Left forelimb (tissue), 1 donor: ENCODE data around the gene GALNT9.
A peak's percentile ranks its signal among the peaks of the same experiment; 100 is the strongest.
"Not testable (repeated sequence)": the region's sequence is repeated elsewhere in the genome, so short reads cannot be mapped to it uniquely, and the experiment has no call there.

Experiments used
- DNase-seq: peaks from one replicate; pipeline ENCODE4 v3.0.0-alpha.2; 2018; ENCODE audit warnings: low spot score

The GALNT9 gene

DNA sequence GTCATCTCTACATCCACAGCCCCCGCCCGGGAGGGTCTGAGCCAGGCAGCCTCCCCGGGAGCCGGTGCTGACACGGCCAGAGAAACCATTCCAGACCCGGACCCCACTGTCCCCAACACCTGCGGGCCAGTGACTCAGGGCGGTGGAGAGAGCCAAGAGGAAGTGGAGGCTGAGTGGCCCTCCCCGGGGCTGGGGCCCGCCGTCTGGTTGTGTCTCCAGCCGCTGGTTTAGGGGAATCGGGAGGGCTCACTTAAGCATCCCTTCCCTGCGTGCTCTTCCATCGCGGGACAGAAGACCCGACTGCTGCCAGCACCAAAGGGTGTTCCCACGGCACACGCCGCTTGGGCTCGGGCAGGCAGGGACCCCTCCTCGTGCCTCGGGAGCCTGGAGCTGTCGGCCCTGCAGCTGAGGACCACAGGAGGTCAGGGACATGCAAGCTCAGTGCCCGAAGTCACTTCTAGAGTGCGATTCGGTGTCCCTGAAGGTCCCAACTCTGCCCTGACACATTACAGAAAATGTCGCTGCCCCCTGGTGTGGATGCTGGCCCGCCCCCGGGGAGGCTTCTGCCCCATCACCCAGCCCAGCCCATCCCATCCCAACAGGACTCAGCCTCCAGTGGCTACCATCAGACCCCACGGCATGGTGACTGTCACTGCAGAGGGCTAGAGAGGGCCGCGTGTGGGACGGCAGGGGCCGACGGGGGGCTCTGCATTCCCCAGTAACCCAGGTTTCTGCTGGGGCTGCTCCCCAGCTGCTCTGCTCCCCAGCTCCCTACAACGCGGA is 50.8 kb downstream of the GALNT9 start:
- no peak for DNase-seq

GRCh38 chr12:132277949-132278348 is 51.4 kb downstream of the GALNT9 start:
- no peak for DNase-seq

DNA sequence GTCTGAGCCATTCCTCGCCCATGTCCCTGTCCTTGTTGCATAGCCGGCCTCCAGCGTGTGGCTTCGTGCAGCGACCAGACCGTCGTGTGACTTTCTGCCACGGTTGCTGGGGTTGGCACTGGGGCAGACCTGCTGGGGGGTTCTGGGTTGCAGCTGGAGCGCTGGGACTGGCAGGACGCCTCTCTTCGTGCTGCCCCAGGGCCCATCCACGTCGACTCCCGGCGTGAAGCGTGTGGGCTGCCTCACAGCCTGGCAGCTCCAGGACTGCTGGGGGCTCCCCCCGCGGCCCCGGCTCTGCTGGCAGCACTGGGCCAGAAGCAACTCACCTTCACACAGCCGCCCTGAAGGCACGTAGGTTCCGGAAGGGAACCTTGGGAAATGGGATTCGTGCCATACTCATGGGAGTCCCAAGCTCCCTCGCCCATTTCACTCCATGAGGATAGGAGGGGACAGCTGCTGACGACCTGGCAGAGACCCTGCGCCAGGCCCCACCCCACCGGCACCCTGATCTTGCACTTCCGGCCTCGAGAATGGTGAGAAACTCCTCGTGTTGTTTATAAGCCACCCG is 51.9 kb downstream of the GALNT9 start:
- DNase-seq = no peak

GRCh38 chr12:132276827-132277373 is 52.5 kb downstream of the GALNT9 start:
- no peak for DNase-seq

DNA sequence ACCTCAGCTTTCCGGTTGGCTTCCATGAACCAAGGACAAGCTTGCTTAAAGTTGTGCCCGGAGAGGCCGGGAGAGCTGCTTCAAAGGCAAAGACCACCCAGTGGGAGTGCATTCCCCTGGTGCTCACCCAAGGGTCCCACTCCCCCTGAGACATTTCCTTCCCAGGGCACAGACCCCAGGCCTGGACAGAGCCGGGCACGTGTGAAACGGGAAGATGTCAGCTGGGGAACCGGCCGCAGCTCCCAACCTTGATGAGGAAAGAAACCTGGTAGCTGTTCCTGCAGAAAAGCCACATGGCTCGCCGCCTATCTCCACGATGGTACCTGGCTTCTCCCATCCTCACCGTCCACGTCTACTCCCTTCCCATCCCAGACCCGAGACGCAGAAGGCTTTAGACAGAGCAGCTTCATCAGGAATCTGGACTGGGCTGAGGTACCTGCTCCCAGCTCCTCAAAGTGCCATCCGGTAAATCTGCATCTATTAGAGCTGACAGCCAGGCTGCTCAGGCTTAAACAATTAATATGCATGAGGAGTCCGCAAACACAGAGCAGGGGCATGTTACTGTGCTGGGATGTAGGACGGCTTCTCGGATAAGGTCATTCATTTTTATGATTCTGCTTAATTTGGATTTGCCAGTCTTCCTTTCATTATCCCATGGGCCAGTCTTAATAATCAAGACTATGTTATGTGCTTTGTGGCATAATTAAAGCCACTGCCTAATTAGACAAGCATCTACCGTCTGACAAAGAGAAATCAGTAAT is 53.1 kb downstream of the GALNT9 start:
- DNase-seq = no peak

GRCh38 chr12:132275631-132276030 is 53.8 kb downstream of the GALNT9 start:
- DNase-seq = no peak

DNA sequence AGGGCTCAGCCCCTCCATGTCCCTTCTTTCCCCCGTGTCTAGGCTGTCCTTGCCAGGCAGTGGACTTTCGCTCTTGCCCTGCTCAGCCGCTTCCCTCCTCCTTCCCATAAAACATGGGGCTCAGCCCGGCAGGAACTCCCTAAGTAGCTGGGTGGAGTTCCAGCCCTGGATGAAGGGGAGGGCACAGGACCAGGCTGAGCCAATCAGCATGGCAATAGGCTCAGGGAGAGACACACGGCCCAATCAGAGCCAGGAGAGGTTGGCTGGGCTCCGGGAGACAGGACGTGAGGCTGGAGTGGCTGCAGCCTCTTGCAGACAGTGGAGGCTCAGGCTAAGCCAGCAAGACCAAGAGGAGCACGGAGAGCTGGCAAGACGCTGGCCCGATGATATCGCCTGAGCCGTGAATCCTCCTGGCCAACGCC is 54.3 kb downstream of the GALNT9 start:
- DNase-seq = no peak

DNA sequence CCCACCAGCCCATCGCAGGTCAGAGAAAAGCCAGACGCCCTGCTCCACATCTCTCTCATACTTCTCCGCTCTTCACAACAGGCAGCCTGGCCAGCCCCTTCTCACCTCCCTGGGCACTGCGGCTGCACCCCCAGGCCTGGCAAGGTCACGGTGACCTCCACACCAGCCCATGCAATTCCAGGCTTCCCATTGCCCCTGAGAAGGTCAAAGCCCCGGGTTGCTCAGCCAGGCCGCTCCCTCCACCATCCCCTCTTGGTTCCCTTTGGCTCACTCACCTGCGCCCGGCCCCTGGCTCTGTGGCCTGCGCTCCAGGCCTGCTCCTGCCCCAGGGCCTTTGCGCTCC is 55.4 kb downstream of the GALNT9 start:
- no peak for DNase-seq

DNA sequence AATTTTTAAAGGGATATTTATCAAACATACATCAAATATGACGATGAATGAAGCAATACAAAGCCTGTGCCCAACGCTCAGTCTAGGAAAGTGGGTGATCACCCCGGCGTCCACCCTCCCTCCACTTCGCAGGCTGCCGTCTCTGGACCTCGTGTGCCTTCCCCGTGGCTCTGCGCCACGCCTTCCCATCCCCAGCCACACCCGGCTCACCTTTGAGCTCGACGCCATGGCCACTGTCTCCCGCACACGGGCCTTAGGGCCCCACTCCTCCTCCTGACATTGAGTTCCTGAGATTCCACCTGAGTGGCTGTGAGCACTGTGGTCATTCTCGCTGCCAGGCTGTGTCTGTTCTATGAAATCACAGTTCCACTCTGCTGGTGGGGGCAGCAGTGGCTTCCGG is 56.7 kb downstream of the GALNT9 start:
- DNase-seq = no peak

DNA sequence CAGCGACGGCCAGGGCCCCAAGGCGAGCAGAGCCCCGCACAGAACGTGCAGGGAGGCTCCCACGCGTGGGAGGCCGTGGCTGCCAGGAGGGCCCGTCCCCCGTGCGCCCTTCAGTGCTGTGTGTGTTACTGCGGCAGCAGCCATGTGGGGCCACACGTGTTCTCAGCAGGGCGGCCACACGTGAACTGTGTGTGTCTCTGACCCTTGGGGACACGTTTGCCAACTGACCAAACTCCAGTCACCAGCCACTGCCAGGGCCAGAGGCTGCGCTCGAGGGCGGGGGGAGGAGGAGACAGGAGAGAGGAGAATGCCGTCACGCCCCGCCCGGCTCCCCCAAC is 57.7 kb downstream of the GALNT9 start:
- no peak for DNase-seq

DNA sequence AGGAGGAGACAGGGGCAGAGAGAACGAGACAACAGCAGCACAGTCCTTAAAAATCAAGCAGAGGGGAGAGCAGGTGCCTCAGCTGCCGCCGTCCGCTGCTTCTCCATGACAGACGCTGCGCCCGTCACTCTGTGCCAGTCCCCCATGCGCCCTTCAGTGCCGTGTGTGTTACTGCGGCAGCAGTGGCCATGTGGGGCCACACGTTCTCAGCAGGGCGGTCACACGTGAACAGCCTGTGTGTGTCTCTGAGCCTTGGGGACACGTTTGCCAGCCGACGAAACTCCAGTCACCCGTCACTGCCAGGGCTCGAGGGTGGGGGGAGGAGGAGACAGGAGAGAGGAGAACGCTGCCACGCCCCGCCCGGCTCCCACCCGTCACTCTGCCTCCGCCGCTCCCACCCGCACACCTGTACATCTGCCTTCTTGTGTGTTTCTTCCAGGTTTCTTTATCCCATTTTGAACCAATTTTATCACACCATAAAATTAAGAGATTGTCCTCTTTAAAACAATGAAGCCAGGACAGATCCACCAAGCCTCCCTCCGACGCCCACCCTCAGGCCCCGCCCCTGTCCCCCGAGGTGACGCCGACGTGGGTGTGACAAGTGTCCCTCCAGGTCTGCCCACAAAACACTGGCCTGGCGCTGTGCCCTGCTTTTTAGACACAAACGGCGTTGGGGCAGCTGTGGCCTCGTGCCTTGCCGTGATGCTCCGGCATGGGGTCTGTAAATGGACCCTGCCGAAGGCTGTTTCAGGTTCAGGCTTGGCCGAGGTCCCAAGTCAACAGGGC is 58.2 kb downstream of the GALNT9 start:
- DNase-seq = no peak

GRCh38 chr12:132270516-132270915 is 58.9 kb downstream of the GALNT9 start:
- no peak for DNase-seq

DNA sequence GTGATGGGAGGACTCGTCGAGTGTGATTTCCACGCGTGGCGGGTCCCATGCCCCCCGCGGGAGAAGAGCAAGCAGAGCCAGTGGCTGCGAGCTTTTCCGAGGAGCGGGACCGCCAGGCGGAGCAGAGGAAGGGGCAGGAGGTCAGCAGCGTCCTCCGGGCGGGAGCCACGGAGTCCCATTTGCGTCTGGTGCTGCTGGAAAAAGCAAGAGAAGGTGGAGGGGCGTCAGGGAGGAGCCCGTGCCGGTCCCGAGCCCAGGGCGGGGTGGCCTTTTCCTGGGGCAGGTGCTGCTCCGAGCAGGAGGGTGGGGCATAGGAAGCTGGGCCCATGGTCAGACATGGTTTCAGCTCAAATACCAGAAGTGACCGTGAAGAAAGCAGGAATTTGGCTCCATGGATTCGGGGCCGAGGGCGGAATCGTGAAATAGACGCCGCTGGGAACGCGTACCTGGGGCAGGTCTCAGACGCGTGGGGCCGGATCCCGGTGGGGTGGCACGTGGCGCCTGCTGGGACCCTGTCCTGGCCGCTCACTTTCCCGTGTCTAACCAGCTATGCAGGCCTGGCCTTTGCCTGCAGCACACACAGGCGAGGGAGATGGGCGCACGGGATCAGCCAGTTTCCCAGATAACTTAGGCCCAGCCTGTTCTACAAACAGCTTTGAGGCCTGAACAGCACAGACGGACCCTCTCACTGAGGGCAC is 60.0 kb downstream of the GALNT9 start:
- no peak for DNase-seq

- DNase-seq = peak; percentile 80
These were observed 60.7 kb downstream of the GALNT9 start for GRCh38 chr12:132268674-132269073.

DNA sequence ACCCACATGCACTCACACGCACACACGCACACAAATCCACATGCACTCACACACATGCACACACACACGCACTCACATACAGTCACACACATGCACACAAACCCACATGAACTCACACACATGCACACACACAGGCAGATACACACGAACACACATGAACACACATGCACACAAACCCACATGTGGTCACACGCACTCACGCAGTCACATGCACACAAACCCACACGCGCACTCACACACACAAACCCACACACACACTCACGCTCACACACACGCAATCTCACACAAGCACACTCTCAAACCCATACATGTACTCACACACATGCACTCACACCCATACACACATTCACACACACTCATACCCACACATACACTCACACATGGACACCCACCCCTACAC is 61.5 kb downstream of the GALNT9 start:
- no peak for DNase-seq

GRCh38 chr12:132266802-132267201 is 62.6 kb downstream of the GALNT9 start:
- no peak for DNase-seq

DNA sequence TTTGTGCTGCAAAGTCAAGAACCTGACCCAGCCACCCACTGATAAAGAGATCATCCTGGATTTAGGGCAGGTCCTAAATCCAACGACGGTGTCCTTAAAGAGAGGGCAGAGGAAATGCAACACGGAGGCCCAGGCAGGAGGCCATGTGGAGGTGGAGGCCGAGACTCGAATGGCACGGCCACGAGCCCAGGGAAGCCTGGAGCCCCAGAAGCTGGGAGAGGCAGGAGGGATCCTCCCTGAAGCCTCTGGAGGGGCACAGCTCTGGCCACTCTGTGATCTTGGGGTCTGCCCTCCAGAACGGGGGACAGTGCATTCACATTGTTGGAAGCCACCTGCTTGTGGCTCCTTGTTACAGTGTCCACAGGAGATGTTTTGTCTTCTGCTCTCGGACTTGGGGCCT is 63.0 kb downstream of the GALNT9 start:
- DNase-seq = no peak

- not testable (repeated sequence) for DNase-seq
These were observed 63.6 kb downstream of the GALNT9 start for GRCh38 chr12:132265822-132266221.

DNA sequence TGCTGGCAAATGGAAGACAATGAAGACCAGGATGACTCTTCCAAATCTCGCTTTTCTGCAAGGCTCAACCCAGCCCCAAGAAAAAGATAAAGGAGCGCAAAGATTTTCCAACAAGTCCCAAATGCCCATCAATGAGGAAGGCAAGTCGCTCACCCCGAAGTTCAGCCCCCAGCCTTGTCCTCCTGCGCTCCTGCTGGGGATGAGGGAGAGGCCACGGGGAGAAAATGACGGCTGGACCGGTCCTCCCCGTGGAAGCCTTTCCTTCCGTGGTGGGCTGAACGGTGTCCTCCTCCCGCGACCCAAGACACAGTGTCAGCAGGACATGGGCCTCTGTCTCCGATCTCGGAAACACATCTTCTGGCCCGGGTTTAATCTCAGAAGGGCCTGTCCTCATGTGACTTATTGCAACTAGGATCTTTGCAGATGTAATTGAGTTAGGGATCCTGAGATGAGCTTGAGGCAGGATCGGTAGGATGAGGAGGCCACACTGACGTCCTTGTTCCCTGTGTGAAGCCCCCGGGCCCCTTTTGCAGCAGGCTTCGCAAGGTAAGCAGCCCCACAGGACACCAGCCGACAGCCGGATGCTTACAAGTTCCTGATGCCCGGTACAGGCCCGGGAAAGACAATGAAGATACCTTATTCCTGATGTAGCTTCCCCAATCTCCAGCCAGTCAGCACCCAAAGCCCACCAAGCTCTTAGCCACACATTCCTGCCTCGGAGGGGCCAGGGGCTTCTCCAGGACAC is 64.2 kb downstream of the GALNT9 start:
- DNase-seq = no peak

GRCh38 chr12:132264086-132265010 is 65.0 kb downstream of the GALNT9 start:
- DNase-seq = no peak
